Measurements from ENCODE around the gene MYO7A.

MYO7A gene

GRCh38 chr11:77147668-77148321, 19.7 kb downstream of the MYO7A start:
- no peak for DNase-seq (ENCODE audit: low spot score)

DNA sequence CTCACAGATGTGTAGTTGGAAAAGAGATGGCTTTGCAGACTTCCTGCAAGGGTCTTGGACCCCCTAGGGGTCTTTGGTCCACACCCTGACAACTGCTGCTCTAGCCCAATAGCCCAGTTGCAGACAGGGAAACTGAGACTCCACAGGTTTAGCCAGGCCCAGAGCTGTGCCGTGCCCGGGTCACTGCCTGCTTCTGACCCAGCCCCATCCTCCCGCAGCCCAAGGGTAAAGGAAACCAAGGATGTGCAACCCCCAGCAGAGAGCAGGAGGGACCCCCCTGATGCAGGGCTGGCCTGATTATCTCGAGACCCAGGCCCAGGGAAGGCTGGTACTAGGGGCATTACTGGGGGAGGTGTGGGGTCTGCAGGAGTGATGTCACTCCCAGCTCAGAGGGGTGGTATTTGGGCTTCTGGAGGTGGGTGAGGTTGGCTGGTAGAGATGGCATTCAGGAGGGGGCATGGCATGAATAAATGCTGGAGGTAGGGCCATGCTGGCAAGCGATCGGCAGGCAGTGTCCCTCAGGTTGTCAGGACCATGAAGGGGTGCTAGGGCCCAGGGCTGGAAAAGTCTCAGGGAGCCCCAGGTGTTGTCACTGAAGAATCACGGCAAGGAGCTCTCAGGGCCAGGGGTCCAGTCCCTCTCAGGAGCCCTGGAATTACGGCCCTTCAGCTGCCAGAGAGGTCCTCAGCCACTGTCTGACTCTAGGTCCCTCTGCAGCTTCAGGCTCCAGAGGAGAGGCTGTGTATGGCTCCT, 21.1 kb downstream of the MYO7A start:
- DNase-seq (ENCODE audit: low spot score): no peak

DNA sequence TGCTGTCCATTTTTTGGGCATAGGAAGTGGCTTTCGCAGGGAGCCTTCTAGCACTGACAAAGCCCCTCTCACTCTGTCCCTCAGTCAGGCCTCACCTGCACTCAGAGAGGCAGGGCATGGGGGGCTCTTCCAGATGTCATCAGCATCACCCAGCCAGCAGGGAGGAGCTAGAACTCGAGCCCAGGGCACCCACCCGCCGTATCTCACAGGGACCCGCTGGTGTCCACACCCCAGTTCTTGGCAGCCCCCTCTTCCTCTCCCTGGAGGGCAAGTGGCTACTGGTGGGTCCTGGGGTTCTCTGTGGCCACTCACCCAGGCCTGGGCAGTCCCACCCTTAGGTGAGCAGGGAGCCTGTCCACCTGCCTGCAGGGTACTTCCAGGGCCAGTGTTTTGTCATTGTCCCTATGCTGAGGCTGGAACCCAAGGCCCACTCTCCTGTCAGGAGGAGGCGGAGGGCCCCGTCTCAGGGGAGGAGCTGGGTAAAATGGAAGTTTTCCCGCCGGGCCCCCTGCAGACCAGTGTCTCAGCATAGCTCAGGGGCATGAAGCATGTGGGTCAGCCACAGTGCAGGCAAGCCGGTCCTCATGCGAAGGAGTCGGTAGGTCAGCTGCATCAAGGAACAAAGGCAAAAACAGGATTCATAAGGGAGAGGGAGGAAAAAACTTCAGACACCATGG, 21.8 kb downstream of the MYO7A start:
- no peak for DNase-seq (ENCODE audit: low spot score)

DNA sequence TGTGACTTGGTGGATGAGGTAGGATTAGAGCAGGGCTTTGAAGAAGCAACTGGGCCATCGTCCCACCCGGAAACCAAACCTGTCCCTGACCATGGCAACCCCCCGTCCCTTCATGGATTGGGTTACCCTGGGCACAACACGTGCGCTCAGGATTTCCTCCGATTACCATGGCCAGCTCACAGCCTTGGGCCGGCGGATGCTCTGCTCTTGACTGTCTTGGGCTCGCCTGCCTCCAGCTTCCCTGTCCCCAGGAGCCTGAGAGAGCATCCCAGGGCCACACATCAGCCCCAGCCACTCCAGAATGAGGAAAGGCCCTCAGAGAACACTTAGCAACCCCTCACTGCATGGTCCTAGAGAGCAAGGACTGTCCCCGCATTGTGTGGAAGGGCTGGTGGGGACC, 22.8 kb downstream of the MYO7A start:
- DNase-seq (ENCODE audit: low spot score): no peak

GRCh38 chr11:77151804-77152509, 23.9 kb downstream of the MYO7A start:
- DNase-seq (ENCODE audit: low spot score): no peak

DNA sequence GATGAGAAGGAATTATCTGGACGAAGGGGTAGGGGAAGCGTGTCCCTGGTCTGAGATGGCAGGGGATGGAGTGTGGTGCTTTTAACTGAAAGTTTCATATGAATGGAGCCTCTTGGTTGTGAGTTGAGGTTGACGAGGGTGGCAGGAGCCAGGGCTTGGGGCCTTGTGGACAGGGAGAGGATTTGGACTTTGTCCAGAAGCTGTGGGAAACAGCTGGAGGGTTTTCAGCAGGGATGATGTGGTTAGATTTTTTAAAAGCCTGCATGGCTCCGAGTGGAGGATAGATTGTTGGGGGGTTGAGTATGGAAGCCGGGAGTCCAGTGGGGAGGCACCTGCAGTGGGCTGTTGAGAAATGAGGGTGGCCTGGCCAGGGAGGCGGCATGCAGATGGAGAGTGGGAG, 24.8 kb downstream of the MYO7A start:
- no peak for DNase-seq (ENCODE audit: low spot score)

DNA sequence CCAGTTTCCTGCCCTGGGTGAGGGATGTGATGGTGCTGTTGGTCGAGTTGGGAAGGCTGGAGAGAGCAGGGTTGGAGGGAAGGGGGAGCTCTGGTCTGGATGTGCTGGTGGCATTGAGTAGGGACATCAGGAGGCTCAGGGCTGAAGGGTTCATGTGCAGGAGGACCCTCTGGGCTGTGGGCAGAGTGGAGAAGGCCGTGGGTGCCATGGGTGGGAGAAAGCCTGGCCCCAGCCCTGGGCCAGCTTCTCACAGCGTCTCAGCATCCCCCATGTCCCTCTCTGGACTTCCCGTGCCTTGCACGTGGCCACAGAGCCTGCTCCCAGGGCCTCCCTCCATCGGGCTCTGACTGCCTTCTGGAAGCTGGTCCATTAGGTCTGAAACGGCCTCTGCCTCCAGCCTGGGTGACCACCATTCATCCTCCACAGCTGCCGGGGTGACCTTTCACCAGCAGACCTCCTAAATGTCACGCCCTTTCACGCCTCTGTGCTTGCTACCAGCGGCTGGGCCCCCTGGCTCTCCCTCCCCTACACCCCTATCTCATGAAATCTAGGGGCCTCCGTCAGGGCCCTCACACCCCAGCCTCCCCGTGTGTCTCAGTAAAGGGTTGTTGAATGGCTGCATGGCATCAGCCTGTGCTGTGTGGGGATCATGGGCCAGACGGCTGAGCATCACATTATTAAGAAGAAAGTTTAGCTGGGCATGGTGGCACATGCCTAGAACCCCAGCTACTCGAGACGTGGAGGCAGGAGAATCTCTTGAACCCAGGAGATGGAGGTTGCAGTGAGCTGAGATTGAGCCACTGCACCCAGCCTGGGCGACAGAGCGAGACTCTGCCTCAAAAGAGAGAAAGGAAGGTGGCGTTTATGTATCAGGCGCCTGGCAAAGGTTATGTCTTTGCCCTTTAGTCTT, 25.5 kb downstream of the MYO7A start:
- no peak for DNase-seq (ENCODE audit: low spot score)

DNA sequence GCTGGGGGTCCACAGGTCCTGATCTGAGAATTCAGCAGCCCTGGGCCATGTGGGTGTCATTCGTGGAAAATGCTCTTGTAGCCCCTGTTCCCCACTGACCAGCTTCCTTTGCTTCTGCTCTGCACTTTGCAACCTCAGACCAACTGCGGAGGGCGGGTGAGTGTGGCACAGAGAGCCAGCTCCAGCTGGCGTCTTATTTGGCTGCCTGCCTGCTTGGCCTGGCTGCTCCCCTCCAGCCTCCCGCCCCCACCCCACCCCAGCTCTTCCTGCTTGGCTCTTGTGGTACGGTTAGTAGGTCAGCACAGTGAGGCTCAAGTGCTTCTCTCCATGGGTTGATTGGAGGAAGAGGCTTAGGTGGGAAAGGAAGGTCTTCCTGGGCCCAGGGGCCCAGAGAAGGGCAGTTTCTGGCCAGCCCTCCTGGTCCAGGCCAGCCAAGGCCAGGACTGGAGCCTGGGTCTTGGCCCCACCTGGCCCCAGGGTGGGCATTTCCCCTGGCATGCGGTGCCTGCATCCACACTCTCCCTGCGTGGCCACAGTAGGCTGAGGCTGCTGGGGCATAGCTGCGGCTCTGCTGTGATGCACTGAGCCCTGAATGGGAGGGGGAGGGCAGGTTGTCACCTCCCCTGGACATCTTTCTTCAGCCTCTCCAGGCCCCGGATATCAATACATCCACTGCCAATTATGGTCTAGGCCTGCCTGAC, 26.5 kb downstream of the MYO7A start:
- no peak for DNase-seq (ENCODE audit: low spot score)

GRCh38 chr11:77155082-77155475, 27.0 kb downstream of the MYO7A start:
- DNase-seq (ENCODE audit: low spot score): no peak

GRCh38 chr11:77155556-77156130, 27.6 kb downstream of the MYO7A start:
- no peak for DNase-seq (ENCODE audit: low spot score)

DNA sequence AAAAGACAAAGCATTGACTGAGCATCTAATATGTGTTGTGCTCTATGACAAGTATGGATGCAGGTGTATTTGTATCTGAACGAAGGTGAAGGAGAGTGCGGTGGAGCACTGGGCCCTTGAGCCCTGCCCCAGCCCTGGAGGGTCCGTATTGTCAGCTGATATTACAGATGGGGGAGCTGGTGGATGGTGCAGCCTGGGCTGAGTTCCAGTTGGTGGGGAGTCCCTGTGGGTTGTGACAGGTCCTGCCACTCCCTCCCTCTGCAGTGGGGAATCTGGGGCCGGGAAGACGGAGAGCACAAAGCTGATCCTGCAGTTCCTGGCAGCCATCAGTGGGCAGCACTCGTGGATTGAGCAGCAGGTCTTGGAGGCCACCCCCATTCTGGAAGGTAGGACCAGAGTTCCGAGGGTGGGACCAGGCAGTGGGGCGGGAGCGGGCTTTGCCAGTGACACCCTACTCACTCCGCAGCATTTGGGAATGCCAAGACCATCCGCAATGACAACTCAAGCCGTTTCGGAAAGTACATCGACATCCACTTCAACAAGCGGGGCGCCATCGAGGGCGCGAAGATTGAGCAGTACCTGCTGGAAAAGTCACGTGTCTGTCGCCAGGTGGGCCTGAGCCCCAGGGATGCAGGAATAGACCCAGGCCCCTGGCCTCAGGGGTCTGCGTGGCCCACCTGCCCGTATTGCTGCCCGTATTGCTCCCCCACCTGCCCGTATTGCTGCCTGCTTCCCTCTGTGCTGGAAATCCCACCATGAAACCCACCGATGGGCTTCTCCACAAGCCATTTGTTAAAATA, 28.6 kb downstream of the MYO7A start:
- no peak for DNase-seq (ENCODE audit: low spot score)

GRCh38 chr11:77158041-77158695, 30.1 kb downstream of the MYO7A start:
- no peak for DNase-seq (ENCODE audit: low spot score)

DNA sequence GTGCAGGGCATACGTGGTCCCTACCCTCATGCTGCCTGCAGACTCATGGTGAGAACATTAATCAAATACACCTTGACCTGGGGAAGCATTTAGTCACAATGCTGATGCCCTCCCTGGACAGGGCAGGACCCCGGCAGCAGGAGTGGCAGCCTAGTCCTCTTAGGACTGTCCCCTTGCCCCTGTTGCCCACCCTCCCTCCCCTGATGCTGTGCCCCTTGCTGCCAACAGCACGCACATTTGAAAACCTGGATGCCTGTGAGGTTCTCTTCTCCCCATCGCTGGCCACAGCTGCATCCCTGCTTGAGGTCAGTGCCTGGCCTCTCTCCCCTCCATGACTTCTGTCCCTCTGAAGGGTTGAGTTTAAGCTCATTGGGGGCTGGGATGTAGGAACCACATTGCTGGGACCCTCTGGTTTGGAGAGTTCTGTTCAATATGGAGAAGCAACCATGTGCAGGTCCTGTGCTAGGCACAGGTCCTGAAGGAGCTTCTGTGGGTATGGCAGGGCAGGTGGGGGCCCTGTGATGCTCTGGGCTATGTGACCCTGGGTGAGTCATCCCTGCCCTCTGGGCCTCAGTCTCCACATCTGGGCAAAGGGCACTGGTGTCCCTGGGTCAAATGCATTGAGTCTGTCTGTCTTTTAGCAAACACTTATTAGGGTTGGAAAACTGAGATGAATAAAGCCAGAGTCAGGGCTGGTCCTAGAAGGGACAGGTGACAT, 31.3 kb downstream of the MYO7A start:
- DNase-seq (ENCODE audit: low spot score): no peak

DNA sequence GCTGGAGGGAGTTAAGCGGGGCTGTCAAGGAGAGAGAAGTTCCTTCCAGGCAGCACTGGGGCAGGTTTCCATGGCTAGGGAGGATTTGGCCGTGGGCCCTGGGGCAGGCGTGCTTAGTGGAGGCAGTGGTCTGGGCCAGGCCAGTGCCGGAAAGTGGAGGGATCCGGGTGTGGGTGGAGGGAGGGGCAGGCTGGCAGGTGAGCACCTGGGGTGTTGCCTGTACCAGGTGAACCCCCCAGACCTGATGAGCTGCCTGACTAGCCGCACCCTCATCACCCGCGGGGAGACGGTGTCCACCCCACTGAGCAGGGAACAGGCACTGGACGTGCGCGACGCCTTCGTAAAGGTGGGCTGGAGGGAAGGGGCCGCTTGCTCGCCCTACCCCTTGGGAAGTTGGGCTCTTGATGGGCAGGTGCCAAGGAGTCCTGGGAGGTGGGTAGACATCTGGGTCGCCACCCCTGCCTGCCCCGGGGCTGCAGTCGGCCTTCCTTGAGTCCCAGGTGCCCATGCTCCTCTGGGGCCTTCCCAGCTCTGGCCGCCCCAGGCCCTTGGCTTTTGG, 32.0 kb downstream of the MYO7A start:
- DNase-seq (ENCODE audit: low spot score): no peak

DNA sequence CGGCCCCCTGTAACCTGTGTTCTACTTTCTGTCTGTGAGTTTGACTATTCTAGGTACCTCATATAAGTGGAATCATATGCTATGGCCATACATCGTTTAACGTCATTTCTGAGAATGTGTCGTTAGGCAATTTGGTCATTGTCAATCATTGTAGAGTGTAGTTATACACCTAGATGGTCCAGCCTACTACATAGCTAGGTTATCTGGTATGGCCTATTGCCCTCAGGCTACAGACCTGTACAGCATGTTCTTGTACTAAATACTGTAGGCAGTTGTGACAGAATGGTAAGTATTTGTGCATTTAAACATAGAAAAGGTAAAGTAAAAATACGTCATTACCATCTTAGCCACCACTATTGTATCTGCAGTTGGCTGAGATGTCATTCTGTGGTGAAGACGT, 35.2 kb downstream of the MYO7A start:
- no peak for DNase-seq (ENCODE audit: low spot score)

GRCh38 chr11:77165066-77165465, 37.0 kb downstream of the MYO7A start:
- DNase-seq (ENCODE audit: low spot score): no peak

GRCh38 chr11:77166021-77166420, 38.0 kb downstream of the MYO7A start:
- DNase-seq (ENCODE audit: low spot score): no peak

- DNase-seq (ENCODE audit: low spot score): no peak
Observed at GRCh38 chr11:77167111-77167626, 39.1 kb downstream of the MYO7A start.

Measured in RKO (cell line).